Measurements from ENCODE around the gene TFEC.
"Not testable (repeated sequence)": the region's sequence is repeated elsewhere in the genome, so short reads cannot be mapped to it uniquely, and the experiment has no call there.

- not testable (repeated sequence) for TF ChIP-seq POLR2AphosphoS5 (IDR thresholded peaks at IDR 0.05; ENCODE audit: low read depth, low read length); POLR2A (IDR thresholded peaks at IDR 0.05; ENCODE audit: low read depth, low read length); TAF1 (IDR thresholded peaks at IDR 0.05; ENCODE audit: low read depth, low read length); SPI1 (IDR thresholded peaks at IDR 0.05; ENCODE audit: low read depth, low read length); PAX5 (IDR thresholded peaks at IDR 0.05; ENCODE audit: insufficient read depth, low read length, severe bottlenecking); POU2F2 (IDR thresholded peaks at IDR 0.05; ENCODE audit: low read depth, low read length)
Measured at GRCh38 chr7:116047261-116047660, 16.7 kb upstream of the TFEC start.

All from GM12891 (cell line).